IPS-NIHi7 (cell line): ENCODE results near the gene MYL12B.
"Not testable (repeated sequence)": the region's sequence is repeated elsewhere in the genome, so short reads cannot be mapped to it uniquely, and the experiment has no call there.

Experiments
- DNase-seq: peaks from one replicate; pipeline ENCODE4 v3.0.0; 2012; ENCODE audit warnings: mixed read lengths; ENCODE audit errors: extremely low spot score

MYL12B gene

DNA sequence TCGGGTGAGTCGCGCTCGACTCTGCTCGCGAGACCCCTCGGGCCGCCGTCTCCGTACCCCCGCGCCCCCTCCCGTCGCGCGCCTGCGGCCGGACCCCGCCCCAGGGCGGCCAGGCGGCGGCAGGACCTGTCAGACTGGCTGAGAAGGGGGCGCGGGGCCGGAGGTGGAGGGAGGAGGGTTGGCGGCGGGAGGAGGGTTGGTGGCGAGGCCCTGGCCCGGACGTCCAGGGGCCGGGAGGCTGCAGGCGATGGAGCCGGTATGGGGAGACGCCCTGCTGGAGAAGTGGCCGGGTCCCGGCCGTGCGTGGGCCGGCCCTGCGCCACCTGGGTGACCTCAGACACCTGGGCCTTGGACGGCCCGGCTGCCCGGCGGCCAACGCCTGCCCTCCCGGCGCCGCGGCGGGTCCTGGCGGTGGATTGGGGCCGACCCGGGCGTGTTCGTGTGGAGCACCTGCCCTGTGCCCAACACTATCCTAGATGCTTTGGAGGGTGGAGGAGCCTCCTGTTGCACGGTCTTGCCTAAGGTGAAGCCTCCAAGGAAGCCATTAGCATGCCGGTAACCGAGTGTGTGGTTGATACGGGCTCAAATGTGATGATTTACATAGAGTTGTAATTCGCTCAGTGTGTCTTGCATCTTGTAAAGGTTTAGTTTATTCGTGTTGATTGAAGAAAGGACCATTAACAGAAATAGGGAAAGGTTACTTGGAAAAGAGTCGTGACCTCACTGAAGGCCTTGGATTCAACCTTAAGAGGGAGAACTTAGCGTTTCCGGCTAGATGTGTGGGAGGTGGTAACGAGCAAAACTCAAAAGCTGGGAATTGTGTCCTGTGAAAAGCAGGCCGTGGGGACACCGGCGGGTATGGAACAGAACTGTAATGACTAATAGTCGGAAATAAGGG lies 550 bp downstream of the MYL12B start:
- no peak for DNase-seq

- no peak for DNase-seq
Observed at GRCh38 chr18:3263132-3263700, 1.3 kb downstream of the MYL12B start.

DNA sequence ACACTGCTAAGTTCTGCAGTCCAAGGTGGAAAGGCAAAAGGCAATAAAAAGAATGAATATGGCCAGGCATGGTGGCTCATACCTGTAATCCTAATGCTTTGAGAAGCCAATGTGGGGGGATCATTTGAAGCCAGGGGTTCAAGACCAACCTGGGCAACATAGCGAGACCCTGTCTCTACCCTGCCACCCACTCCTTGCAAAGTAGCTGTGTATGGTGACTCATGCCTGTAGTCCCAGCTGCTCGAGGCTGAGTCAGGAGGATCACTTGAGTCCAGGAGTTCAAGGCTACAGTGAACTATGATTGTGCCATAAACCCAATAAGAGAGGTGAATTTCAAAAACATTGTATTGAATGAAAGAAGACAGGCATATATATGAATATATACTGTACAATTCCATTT lies 2.4 kb downstream of the MYL12B start:
- DNase-seq, result no peak

- peak; percentile 40 for DNase-seq
Observed at GRCh38 chr18:3265564-3266033, 3.7 kb downstream of the MYL12B start.

DNA sequence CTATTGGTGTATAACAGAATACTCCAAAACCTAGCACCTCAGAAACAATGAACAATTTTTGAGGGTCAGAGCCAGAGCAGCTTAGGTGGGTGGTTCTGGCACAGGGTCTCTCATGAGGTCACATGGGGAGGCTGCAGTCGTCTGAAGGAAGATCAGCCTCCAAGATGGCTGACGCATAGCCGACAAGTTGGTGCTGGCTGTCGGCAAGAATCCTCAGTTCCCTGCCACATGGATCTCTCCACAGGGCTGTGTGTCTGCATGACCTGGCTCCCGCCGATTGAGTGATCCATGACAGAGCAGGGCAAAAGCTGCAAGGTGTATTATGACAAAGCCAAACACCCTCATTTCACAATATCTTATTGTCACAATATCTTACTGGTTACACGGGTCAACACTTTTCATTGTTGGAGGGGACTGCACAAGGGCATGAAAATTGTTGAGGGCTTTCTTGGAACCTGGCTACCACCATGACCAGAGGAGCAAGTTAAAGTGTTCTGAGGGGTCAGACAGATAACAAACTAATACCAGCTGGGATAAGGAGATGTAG lies 4.2 kb downstream of the MYL12B start:
- DNase-seq, result no peak

DNA sequence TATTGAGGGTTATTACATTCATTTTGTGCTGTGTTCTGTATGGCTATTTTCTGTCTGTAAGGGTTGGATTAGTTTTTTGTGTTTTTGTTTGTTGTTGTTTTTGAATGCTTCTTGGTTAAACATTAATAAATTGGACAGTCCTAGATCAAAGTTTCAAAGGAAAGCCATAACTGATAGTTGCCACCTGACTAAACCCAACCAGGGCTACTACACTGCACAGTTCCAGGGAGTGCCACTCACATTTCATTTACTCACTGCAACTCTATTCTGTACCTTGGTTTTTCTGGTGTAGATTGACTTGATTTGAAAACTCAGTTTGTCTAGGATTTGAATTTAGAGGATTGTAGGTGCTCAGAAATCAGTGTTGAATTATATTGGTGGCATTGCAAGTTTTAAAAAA lies 6.4 kb downstream of the MYL12B start:
- DNase-seq, result no peak

- DNase-seq, result no peak
Observed at GRCh38 chr18:3269241-3269913, 7.4 kb downstream of the MYL12B start.

DNA sequence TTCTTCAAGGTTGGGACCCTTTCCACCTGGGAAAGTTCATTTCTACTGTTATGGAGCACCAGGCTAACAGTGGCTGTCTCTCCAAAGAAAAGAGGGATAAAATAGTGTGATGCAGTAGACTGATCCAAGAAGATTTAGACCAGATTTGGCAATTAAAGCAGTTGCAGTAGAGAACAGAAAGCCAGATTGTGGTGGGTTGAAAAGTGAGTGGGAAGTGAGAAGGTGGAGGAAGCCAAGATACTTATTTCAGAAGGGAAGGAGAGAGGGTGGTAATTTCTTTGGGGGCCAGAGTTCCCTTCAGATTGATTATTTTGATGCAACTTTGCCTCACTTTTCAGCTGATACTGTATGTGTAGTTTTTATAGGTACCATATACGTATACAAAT lies 8.0 kb downstream of the MYL12B start:
- DNase-seq, result no peak

- no peak for DNase-seq
Observed at GRCh38 chr18:3273042-3273441, 11.1 kb downstream of the MYL12B start.

- DNase-seq, result not testable (repeated sequence)
Observed at GRCh38 chr18:3277643-3278213, 15.8 kb downstream of the MYL12B start.

GRCh38 chr18:3279201-3280185 lies 17.6 kb downstream of the MYL12B start:
- DNase-seq, result peak; percentile 26

DNA sequence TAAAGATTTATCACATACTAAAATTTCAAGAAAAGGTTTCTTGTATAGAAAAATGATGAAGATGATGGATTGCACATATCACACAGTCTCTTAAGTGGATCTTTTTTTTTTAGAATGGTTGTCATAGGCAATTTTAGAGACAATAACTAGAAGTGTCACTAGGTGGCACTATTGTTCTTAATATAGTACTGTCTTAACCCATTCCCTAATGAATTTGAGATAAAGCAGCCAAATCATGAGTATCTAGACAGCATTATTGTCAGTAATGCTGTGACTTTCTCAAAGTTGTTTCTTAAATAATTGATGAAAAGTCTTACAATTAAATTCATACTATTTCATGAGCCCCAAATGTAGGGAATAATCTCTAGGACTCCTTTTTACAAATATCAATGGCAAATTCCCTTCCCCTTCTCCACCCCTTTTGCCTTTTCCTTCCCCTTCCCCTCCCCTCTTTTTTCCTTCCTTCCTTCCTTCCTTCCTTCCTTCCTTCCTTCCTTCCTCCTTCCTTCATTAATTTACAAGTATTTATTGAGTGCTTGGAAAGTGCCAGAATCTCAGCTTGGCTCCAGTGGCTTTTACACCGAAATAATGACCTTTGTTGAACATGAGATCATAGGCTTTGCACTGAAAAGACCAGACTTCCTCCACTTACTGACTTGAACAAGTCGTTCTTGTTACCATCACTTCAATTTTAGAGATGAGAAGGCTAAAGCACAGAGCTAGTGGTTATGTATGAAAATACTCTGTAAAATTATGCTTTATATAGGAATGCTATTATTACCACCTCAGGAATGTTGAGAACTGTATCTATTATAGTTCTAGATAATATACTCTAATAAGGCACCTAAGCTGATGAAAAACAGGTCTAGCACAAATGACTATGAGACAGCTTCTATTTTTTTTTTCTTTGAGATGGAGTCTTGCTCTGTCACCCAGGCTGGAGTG lies 19.8 kb downstream of the MYL12B start:
- DNase-seq, result peak; percentile 42

- no peak for DNase-seq
Observed at GRCh38 chr18:3283253-3283863, 21.4 kb downstream of the MYL12B start.

DNA sequence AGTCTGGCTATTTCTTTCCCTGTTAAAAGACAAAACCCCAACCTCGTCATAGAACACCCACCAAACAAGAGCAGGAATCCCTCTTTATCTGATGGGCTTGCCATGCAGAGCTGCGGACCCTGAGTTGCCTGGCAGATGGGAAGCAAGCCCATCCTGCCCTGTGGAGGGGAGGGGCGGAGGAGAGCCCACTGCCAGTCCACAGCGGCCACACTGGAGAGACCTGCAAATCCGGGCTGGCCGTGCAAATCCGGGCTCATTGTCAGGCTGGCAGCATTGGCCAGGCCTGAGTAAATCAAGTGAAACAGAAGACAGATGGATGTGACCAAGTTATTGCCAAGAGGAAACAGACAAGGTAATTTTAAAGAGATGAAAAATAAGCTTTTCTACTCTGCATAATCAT lies 22.0 kb downstream of the MYL12B start:
- no peak for DNase-seq

- DNase-seq, result no peak
Observed at GRCh38 chr18:3284501-3284900, 22.6 kb downstream of the MYL12B start.

- no peak for DNase-seq
Observed at GRCh38 chr18:3286159-3286558, 24.2 kb downstream of the MYL12B start.

DNA sequence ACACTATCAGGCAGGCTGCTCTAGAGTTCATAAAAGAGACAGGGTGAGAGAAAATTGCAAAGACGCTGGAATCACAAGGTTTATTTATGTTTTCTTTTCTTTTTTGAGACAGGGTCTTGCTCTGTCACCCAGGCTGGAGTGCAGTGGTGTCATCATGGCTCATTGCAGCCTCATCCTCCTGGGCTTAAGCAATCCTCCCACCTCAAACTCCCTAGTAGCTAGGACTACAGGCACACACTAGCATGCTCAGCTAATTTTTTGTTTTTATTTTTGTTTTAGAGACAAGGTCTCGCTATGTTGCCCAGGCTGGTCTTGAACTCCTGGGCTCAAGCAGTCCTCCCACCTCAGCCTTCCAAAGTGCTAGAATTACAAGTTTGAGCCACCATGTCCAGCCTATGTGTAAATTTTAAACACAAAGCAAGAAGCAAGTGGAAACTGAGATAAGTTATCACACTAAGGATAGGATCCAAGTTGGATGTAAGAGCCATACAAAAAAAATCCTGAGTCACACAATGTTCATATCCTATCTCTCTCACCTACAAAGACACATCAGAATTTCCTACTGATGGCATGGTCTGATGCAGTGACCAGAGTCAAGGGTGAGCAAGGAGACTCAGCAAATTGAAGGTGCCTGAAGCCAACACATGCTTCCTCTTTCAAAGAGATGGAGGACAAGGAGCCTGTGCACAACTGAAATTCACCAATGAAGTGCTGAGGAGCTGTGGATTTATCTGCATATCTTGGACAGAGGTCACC lies 31.4 kb downstream of the MYL12B start:
- no peak for DNase-seq

DNA sequence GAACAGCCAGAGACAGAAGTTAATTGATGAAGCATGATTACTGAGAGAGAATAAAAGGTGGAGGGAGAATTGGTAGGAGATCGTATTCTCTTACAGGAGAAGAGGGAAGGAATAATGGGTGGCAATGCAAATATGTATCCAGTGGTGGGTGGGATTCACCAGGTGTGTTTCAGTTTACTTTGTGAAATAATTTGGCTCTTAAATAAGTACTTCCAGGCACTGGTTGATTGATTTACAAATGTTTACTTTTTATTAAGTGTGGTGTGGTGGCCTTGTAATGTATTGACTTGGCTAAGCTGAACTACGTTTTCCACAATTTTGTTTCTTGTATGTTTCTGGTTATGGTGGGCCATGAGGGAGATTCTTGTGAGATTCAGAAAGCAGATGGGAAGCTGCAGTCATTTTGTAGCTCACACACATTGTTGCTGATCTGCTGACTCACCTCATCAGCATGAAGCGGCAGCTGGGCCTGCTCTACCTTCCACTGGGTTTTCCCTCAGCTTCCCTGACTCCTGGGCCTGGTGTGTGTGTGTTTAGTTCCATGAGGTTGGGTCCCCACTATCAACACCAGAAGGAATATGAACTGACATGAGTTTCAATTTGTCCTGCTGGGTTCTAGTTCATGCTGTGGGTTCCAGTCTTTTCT lies 32.6 kb downstream of the MYL12B start:
- DNase-seq, result no peak
